GM12872 (cell line): ENCODE measurements around the gene ADGRL3.

Source experiments
- TF ChIP-seq, protein P1 (sequence below): IDR thresholded peaks from 3 replicates; pipeline ENCODE4 v1.5.1; 2011; ENCODE audit warnings: low read depth, mild to moderate bottlenecking, low read length, moderate library complexity; ENCODE audit not compliant: insufficient read depth

ADGRL3 gene

DNA sequence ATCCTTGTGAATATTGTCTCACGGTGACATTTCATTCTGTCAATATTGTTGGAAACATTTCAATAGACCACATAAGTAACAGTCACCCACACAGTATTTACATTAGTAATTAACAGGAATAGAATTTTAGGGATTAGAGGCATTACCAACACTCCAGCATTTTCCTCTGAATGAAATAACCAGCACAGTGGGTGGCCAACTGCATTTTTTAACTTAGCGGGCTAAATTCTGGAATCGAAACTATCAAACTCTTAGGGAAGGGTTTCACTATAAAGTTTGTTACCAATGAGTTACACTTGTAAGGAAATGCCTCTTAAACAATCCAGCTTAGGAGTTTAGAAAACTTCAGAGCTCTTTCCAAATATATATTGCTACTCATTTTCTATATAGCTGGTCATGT, 403.0 kb downstream of the ADGRL3 start:
- TF ChIP-seq, protein P1, sequence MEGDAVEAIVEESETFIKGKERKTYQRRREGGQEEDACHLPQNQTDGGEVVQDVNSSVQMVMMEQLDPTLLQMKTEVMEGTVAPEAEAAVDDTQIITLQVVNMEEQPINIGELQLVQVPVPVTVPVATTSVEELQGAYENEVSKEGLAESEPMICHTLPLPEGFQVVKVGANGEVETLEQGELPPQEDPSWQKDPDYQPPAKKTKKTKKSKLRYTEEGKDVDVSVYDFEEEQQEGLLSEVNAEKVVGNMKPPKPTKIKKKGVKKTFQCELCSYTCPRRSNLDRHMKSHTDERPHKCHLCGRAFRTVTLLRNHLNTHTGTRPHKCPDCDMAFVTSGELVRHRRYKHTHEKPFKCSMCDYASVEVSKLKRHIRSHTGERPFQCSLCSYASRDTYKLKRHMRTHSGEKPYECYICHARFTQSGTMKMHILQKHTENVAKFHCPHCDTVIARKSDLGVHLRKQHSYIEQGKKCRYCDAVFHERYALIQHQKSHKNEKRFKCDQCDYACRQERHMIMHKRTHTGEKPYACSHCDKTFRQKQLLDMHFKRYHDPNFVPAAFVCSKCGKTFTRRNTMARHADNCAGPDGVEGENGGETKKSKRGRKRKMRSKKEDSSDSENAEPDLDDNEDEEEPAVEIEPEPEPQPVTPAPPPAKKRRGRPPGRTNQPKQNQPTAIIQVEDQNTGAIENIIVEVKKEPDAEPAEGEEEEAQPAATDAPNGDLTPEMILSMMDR, result no peak

GRCh38 chr4:61604054-61604453, 403.9 kb downstream of the ADGRL3 start:
- TF ChIP-seq, protein P1, result no peak

GRCh38 chr4:61605984-61606383, 405.9 kb downstream of the ADGRL3 start:
- TF ChIP-seq, protein P1, result no peak

GRCh38 chr4:61614231-61614630, 414.1 kb downstream of the ADGRL3 start:
- TF ChIP-seq, protein P1, result no peak

DNA sequence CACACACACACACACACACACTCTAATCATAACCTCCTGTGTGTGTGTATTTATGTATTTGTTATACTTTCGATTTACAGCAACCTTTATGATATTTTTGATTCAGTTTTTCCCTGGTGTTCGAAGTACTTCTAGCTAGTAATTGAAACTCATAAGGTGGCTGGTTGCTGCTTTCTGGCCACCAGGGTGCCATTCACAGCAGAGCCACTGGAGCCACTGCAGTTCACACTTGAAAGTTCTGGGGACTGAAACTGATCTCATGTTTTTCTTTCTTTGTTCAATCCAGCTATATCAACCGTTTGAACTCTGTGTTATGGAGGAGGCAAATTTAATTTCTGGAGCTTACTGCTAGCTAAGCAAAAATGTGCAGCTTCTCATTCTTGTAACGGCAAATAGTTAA, 419.4 kb downstream of the ADGRL3 start:
- TF ChIP-seq, protein P1, result no peak

GRCh38 chr4:61628282-61628681, 428.2 kb downstream of the ADGRL3 start:
- TF ChIP-seq, protein P1, result no peak

DNA sequence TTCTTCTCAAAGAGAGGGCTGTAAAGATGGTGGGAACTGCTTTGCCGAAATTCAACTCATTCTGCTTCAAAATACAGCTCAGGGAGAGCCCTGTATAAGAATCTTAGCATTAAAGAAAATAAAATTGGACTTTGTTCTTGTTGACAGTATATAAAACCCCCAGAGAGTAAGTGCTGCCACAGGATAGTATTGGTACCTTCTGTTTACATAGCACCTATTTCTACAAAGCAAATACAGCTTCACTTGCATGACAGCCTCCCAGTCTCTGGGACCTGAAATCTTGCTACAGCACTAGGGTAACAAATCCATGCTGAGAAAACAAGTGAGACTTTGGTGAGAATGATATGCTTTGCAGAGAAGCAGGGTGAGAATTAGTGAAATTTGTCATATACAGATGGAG, 428.6 kb downstream of the ADGRL3 start:
- TF ChIP-seq, protein P1, result no peak

DNA sequence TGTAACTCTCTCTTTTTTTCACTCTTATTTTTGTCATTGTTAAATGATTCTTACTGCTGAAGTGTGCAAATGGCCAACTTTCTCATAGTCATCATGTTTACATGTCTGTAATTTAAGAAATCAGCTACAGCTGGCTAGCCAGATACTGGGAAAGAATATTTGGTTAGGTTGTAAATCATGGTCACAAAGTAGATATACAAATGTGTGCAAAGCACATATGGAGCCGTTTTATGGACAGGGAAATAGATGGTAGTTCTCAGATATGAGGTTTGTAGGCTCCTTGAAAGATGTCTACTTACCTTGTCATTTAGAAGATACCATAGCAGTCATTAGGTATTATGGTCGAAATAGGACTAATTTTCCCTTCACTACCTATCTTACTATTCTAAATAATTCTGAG, 430.4 kb downstream of the ADGRL3 start:
- TF ChIP-seq, protein P1, result no peak
